HG02759 (cell line): Measurements from ENCODE around the gene DRC7.
"Not testable (repeated sequence)": the region's sequence is repeated elsewhere in the genome, so short reads cannot be mapped to it uniquely, and the experiment has no call there.

Experiments
- ATAC-seq: cut with Tn5 transposase; IDR thresholded peaks from one replicate; pipeline ENCODE4 v1.9.1; 2021; ENCODE audit warnings: mild to moderate bottlenecking, moderate library complexity; ENCODE audit not compliant: unreplicated experiment

DRC7 gene

GRCh38 chr16:57711346-57711745, 16.7 kb downstream of the DRC7 start:
- ATAC-seq = no peak

GRCh38 chr16:57711993-57712392, 17.4 kb downstream of the DRC7 start:
- no peak for ATAC-seq

GRCh38 chr16:57712569-57712968, 18.0 kb downstream of the DRC7 start:
- not testable (repeated sequence) for ATAC-seq

GRCh38 chr16:57713596-57713995, 19.0 kb downstream of the DRC7 start:
- no peak for ATAC-seq

GRCh38 chr16:57714047-57714446, 19.4 kb downstream of the DRC7 start:
- ATAC-seq = no peak

GRCh38 chr16:57720142-57720575, 25.6 kb downstream of the DRC7 start:
- no peak for ATAC-seq

- ATAC-seq = no peak
Measured at GRCh38 chr16:57721356-57722209, 27.0 kb downstream of the DRC7 start.

- no peak for ATAC-seq
Measured at GRCh38 chr16:57722210-57722499, 27.5 kb downstream of the DRC7 start.

- ATAC-seq = no peak
Measured at GRCh38 chr16:57722651-57723050, 28.0 kb downstream of the DRC7 start.

GRCh38 chr16:57723170-57723569, 28.6 kb downstream of the DRC7 start:
- ATAC-seq = no peak

- no peak for ATAC-seq
Measured at GRCh38 chr16:57724531-57724930, 29.9 kb downstream of the DRC7 start.

- no peak for ATAC-seq
Measured at GRCh38 chr16:57725151-57725550, 30.5 kb downstream of the DRC7 start.

GRCh38 chr16:57725554-57725953, 30.9 kb downstream of the DRC7 start:
- ATAC-seq = no peak

GRCh38 chr16:57725976-57726375, 31.4 kb downstream of the DRC7 start:
- ATAC-seq = no peak

GRCh38 chr16:57726433-57726947, 31.9 kb downstream of the DRC7 start:
- no peak for ATAC-seq

- no peak for ATAC-seq
Measured at GRCh38 chr16:57727610-57728009, 33.0 kb downstream of the DRC7 start.

- no peak for ATAC-seq
Measured at GRCh38 chr16:57728336-57729181, 34.0 kb downstream of the DRC7 start.

- no peak for ATAC-seq
Measured at GRCh38 chr16:57729182-57729484, 34.5 kb downstream of the DRC7 start.

- ATAC-seq = not testable (repeated sequence)
Measured at GRCh38 chr16:57729852-57730251, 35.2 kb downstream of the DRC7 start.

GRCh38 chr16:57730771-57731730, 36.4 kb downstream of the DRC7 start:
- no peak for ATAC-seq

GRCh38 chr16:57732037-57732436, 37.4 kb downstream of the DRC7 start:
- no peak for ATAC-seq
